ENCODE data around the gene ADD3.
"Not testable (repeated sequence)": the region's sequence is repeated elsewhere in the genome, so short reads cannot be mapped to it uniquely, and the experiment has no call there.

The ADD3 gene

GRCh38 chr10:109984013-109984412, 23.8 kb upstream of the ADD3 start:
- H3K4me3 ChIP-seq (ENCODE audit: low read depth, low read length, poor library complexity, severe bottlenecking) = no peak overlapping the region
- no peak for TF ChIP-seq CTCF (IDR thresholded peaks at IDR 0.05; ENCODE audit: low read length)
- no peak for TF ChIP-seq EZH2 (IDR thresholded peaks at IDR 0.05; ENCODE audit: borderline replicate concordance, low read length)
- H3K27me3 ChIP-seq (ENCODE audit: insufficient read depth, low read length) = no peaks in the 10 kb centered on the region
- no peaks in the 10 kb centered on the region for H3K79me2 ChIP-seq (ENCODE audit: insufficient read depth, low read length)
- H3K9ac ChIP-seq (ENCODE audit: low read length) = no peak overlapping the region
- H3K9me2 ChIP-seq (ENCODE audit: low read depth, low read length) = no peaks in the 10 kb centered on the region
- no peaks in the 10 kb centered on the region for H4K20me1 ChIP-seq (ENCODE audit: insufficient read depth, low read length)
- no peaks in the 10 kb centered on the region for H3F3A ChIP-seq (ENCODE audit: insufficient read depth, low read length)
- H3K27ac ChIP-seq (ENCODE audit: low read depth, low read length, poor library complexity, severe bottlenecking) = no peak overlapping the region
- peaks cover 22% of the 10 kb centered on the region for H3K9me3 ChIP-seq (ENCODE audit: low read length)
- H2AFZ ChIP-seq (ENCODE audit: low read length) = no peak overlapping the region
- no peak overlapping the region for H3K4me2 ChIP-seq (ENCODE audit: low read length)
- no peaks in the 10 kb centered on the region for H3K4me1 ChIP-seq (ENCODE audit: insufficient read depth, low read length, severe bottlenecking)
- no peaks in the 10 kb centered on the region; the same call in 1 of the 2 replicates for H3K36me3 ChIP-seq (ENCODE audit: insufficient read depth, low read length)

GRCh38 chr10:109985768-109986167, 22.0 kb upstream of the ADD3 start:
- H3K4me3 ChIP-seq (ENCODE audit: low read depth, low read length, poor library complexity, severe bottlenecking); H2AFZ ChIP-seq (ENCODE audit: low read length); H3K36me3 ChIP-seq (ENCODE audit: insufficient read depth, low read length); H3K9ac ChIP-seq (ENCODE audit: low read length); H3K9me2 ChIP-seq (ENCODE audit: low read depth, low read length); H3K4me2 ChIP-seq (ENCODE audit: low read length); H3F3A ChIP-seq (ENCODE audit: insufficient read depth, low read length); H4K20me1 ChIP-seq (ENCODE audit: insufficient read depth, low read length); H3K27me3 ChIP-seq (ENCODE audit: insufficient read depth, low read length); H3K4me1 ChIP-seq (ENCODE audit: insufficient read depth, low read length, severe bottlenecking); H3K79me2 ChIP-seq (ENCODE audit: insufficient read depth, low read length); H3K27ac ChIP-seq (ENCODE audit: low read depth, low read length, poor library complexity, severe bottlenecking): not testable (repeated sequence)
- peaks cover 23% of the 10 kb centered on the region for H3K9me3 ChIP-seq (ENCODE audit: low read length)

GRCh38 chr10:109987452-109988211, 20.2 kb upstream of the ADD3 start:
- Histone ChIP-seq H3K4me2 (ENCODE audit: low read length) (no peak overlapping the region), H3K4me1 (ENCODE audit: insufficient read depth, low read length, severe bottlenecking) (no peaks in the 10 kb centered on the region), H3K79me2 (ENCODE audit: insufficient read depth, low read length) (no peaks in the 10 kb centered on the region), H3K9me2 (ENCODE audit: low read depth, low read length) (no peaks in the 10 kb centered on the region), H3K27me3 (ENCODE audit: insufficient read depth, low read length) (no peaks in the 10 kb centered on the region), H3K9ac (ENCODE audit: low read length) (no peak overlapping the region), H3F3A (ENCODE audit: insufficient read depth, low read length) (no peaks in the 10 kb centered on the region), H3K4me3 (ENCODE audit: low read depth, low read length, poor library complexity, severe bottlenecking) (no peak overlapping the region), H3K27ac (ENCODE audit: low read depth, low read length, poor library complexity, severe bottlenecking) (no peak overlapping the region), H3K36me3 (ENCODE audit: insufficient read depth, low read length) (no peaks in the 10 kb centered on the region; the same call in 1 of the 2 replicates), H2AFZ (ENCODE audit: low read length) (no peak overlapping the region), H3K9me3 (ENCODE audit: low read length) (peaks cover 23% of the 10 kb centered on the region), H4K20me1 (ENCODE audit: insufficient read depth, low read length) (no peaks in the 10 kb centered on the region)
- TF ChIP-seq EZH2 (IDR thresholded peaks at IDR 0.05; ENCODE audit: borderline replicate concordance, low read length) (no peak), CTCF (IDR thresholded peaks at IDR 0.05; ENCODE audit: low read length) (no peak)

- no peaks in the 10 kb centered on the region for H3K27me3 ChIP-seq (ENCODE audit: insufficient read depth, low read length)
- H3K9ac ChIP-seq (ENCODE audit: low read length) = no peak overlapping the region
- no peak overlapping the region for H3K4me2 ChIP-seq (ENCODE audit: low read length)
- no peaks in the 10 kb centered on the region for H3F3A ChIP-seq (ENCODE audit: insufficient read depth, low read length)
- H3K79me2 ChIP-seq (ENCODE audit: insufficient read depth, low read length) = no peaks in the 10 kb centered on the region
- H3K9me2 ChIP-seq (ENCODE audit: low read depth, low read length) = no peaks in the 10 kb centered on the region
- peaks cover 23% of the 10 kb centered on the region for H3K9me3 ChIP-seq (ENCODE audit: low read length)
- no peaks in the 10 kb centered on the region for H4K20me1 ChIP-seq (ENCODE audit: insufficient read depth, low read length)
- H2AFZ ChIP-seq (ENCODE audit: low read length) = no peak overlapping the region
- H3K36me3 ChIP-seq (ENCODE audit: insufficient read depth, low read length) = no peaks in the 10 kb centered on the region; the same call in 1 of the 2 replicates
- H3K27ac ChIP-seq (ENCODE audit: low read depth, low read length, poor library complexity, severe bottlenecking) = no peak overlapping the region
- H3K4me1 ChIP-seq (ENCODE audit: insufficient read depth, low read length, severe bottlenecking) = no peaks in the 10 kb centered on the region
- TF ChIP-seq CTCF (IDR thresholded peaks at IDR 0.05; ENCODE audit: low read length) = no peak
- no peak for TF ChIP-seq EZH2 (IDR thresholded peaks at IDR 0.05; ENCODE audit: borderline replicate concordance, low read length)
- no peak overlapping the region for H3K4me3 ChIP-seq (ENCODE audit: low read depth, low read length, poor library complexity, severe bottlenecking)
Measured at GRCh38 chr10:109988212-109988596, 19.6 kb upstream of the ADD3 start.
